ENCODE results near the gene SLC25A34.

SLC25A34 gene

GRCh38 chr1:15714406-15715136 is 21.5 kb upstream of the SLC25A34 start:
- no peak for DNase-seq (ENCODE audit: low read depth in 2 of 2)

DNA sequence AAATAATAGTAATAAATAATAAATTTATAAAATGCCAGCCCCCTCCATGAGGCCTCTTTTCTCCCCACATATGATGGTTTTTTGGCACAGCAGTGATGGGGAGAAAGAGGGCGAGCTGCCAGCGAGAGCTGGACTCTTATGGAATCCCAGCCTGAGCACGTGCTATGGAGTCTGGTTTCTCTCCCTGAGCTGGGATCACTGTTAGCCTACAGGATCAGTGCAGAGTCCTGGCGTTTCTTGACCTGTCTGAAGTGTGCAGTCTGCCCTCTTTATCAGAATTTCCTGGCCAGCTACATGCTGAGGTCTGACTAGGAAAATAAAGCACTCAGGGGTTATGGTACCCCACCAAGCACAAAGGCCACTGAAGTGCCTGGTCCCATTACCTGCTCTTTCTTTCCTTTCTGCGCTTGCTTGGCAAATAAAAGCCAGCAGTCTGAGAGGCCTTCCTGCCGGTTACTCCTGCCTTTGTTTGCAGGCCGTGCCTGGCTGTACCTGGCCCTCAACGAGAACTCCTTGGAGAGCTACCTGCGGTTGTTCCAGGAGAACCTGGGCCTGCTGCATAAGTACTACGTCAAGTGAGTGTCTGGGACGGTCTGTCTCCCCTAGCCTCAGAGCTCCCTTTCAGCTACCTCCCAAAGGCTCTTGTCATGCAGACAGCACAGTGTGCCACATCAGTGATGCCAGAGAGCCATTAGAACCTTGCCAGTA is 18.5 kb upstream of the SLC25A34 start:
- DNase-seq (ENCODE audit: low read depth in 2 of 2): no peak

GRCh38 chr1:15718199-15718601 is 17.9 kb upstream of the SLC25A34 start:
- DNase-seq (ENCODE audit: low read depth in 2 of 2): no peak

GRCh38 chr1:15719381-15720120 is 16.5 kb upstream of the SLC25A34 start:
- DNase-seq (ENCODE audit: low read depth in 2 of 2): no peak

- no peak for DNase-seq (ENCODE audit: low read depth in 2 of 2)
Observed at GRCh38 chr1:15720861-15721260, 15.2 kb upstream of the SLC25A34 start.

GRCh38 chr1:15722411-15722810 is 13.6 kb upstream of the SLC25A34 start:
- no peak for DNase-seq (ENCODE audit: low read depth in 2 of 2)

- no peak for DNase-seq (ENCODE audit: low read depth in 2 of 2)
Observed at GRCh38 chr1:15722836-15723532, 13.1 kb upstream of the SLC25A34 start.

DNA sequence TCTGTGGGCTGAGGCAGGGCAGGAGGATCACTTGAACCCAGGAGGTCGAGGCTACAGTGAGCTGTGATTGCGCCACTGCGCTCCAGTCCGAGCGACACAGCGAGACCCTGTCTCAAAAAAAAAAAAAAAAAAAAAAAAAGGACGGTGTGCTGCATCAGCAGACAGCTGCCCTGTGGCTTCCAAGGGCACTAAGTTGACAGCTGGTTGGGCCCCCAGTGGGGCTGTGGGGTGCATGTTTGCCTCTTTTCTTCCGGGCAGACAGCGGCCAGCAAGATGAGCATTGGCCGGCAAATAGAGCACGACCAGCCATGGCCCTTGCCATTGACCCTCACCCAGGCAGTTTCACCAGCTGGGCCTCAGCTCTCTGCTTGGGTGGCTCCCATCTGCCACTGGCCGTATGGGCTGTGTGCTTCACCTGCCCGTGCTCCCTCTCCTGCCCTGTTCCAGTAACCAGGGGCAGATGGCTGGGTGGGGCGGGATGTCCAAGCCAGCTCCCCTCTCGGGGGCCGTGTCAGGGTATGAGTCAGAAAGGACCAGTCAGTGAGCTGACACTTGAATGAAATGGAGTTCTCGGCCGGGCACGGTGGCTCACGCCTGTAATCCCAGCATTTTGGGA is 12.3 kb upstream of the SLC25A34 start:
- DNase-seq (ENCODE audit: low read depth in 2 of 2): no peak

DNA sequence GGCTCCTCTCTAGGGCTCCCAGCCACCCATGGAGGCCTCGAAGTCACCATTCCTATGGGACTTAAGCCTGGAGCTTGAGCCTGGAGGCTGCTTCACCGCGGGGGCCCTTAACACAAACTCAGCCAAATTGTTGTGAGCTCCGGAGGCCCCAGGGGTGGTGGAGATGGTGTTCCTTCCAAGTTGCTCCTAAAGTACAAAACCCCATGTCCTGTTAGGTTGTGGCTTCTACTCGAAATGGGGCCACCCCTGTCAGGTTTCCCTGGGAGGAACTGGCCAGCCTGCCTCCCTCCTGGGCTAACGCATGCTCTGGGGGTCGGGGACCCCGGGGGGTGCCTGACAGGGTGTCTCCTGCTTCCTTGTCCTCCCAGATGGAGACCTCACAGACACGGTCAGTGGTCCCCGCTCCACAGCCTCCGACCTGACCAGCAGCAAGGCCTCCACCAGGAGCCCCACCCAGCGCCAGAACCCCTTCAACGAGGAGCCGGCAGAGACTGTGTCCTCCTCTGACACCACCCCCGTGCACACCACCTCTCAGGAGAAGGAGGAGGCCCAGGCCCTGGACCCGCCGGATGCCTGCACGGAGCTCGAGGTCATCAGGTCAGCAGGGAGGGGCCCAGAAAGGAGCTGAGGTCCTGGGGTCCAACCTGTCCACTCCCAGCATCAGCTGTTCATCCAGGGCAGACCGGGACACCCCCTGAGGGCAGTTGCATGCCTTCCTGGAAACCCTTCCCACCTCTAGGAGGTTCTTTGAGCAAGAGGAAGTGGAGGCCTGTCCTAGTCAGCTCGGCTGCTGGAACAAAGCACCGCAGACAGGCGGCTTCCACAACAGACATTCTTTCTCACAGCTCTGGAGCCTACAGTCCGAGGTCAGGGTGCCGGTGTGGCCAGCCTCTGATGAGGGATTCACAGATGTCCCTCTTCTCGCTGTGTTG is 10.8 kb upstream of the SLC25A34 start:
- no peak for DNase-seq (ENCODE audit: low read depth in 2 of 2)

DNA sequence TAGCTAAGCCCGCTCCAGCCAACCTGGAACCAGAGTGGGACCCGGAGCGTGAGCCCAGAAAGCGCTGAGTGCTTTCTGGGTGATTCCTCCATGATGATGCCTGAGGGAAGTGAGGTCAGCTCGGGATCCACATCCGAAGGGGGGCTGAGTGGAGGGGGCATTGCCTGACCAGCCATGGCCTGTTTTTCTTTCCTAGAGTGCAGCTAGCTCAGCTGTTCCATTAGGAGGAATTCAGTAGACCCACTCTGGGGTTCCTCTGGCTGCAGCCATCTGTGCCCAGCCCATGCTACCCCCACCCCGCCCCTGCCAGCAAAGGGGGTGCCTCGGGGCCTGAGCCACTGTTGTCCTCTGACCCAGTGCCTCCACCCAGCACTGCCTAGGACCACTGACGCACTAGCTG is 9.6 kb upstream of the SLC25A34 start:
- no peak for DNase-seq (ENCODE audit: low read depth in 2 of 2)

- DNase-seq (ENCODE audit: low read depth in 2 of 2): no peak
Observed at GRCh38 chr1:15727021-15727420, 9.0 kb upstream of the SLC25A34 start.

DNA sequence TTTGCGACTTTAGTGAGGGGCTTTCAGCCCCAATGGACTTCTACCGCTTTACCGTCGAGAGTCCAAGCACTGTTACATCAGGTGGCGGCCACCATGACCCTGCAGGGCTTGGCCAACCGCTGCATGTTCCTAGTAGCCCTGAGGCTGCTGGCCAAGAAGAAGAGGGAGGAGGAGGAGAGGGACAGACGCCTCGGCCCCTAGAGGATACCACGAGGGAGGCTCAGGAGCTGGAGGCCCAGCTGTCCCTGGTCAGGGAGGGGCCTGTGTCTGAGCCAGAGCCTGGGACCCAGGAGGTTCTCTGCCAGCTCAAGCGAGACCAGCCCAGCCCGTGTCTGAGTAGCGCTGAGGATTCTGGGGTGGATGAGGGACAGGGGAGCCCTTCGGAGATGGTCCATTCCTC is 8.6 kb upstream of the SLC25A34 start:
- no peak for DNase-seq (ENCODE audit: low read depth in 2 of 2)

GRCh38 chr1:15727866-15728534 is 8.1 kb upstream of the SLC25A34 start:
- no peak for DNase-seq (ENCODE audit: low read depth in 2 of 2)

DNA sequence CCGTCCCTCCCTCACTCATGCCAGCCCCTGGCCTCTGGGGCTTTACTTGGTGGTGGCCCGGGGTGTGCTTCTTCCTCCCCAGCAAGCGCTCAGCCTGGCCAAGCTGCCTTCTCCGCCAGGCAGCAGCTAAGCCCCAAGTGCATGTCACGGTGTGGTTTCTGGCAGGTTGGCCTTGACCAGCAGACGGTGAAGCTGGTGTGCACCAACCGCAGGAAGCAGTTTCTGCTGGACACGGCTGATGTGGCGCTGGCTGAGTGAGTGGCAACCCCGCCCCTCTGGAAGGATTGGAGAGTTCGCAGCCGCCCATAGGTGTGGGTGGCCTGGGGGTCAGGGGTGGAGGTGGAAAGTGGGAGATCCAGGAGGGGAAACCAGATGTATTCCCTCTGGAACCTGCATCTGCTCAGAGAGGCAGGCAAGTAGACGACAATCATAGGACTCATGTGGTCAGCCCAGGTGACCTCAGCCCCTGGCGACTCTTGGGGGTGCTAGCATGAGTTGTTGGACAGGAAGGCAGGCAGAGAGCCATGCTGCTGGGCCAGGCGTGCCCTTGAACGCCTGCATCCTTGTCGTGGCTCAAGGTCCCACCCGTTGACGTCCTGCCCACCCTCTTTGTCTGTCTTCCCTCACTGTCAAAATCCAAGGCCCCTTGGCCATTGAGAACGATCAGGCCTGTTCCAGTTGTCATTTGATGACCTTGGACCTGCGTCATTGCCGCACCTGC is 7.0 kb upstream of the SLC25A34 start:
- no peak for DNase-seq (ENCODE audit: low read depth in 2 of 2)

DNA sequence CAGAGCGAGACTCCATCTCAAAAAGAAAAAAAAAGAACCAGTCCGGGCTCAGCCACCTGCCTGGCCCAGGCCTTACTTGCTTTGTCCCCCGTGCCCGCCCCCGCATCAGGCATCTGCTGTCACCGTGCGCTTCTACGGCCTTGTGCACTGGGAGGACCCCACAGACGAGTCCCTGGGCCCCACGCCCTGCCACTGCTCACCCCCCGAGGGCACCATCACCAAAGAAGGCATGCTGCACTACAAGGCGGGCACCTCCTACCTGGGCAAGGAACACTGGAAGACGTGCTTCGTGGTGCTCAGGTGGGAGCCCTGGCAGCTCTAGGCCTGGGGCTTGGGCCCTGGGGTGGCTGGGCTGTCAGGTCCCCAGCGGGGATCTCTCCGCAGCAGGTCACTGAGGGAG is 5.6 kb upstream of the SLC25A34 start:
- DNase-seq (ENCODE audit: low read depth in 2 of 2): no peak

DNA sequence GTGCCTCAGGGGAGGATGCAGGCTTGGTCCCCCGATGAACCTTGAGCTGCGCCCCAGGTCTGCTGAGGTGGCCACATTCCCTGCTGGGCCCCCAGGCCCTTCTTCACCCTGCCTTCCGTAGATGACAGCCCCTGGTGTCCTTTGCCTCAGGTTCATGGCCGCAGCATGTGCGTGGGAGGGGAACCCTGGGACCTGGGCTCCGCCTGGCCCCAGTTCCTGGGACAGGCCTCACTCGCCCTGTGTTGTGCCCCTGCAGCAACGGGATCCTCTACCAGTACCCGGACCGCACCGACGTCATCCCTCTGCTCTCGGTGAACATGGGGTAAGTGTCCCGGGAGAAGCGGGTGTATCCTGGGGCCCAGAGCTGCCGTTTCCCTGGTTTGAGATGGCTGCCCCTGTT is 5.1 kb upstream of the SLC25A34 start:
- DNase-seq (ENCODE audit: low read depth in 2 of 2): no peak

GRCh38 chr1:15731735-15732685 is 4.0 kb upstream of the SLC25A34 start:
- DNase-seq (ENCODE audit: low read depth in 2 of 2): no peak

- no peak for DNase-seq (ENCODE audit: low read depth in 2 of 2)
Observed at GRCh38 chr1:15732686-15733081, 3.4 kb upstream of the SLC25A34 start.

Measured in stimulated activated CD4-positive, alpha-beta T cell treated with anti-CD3 and anti-CD28 coated beads, Interleukin-1b, Interleukin-23, amount 100 ng/mL, for 1 hour (primary cell).